Measurements from ENCODE around the gene CIROP.

Gene CIROP

GRCh38 chr14:23067847-23068788 is 36.7 kb downstream of the CIROP start:
- no peak for DNase-seq (ENCODE audit: extremely low read depth, insufficient read length)
- Histone ChIP-seq H3K27me3 (replicated peaks; ENCODE audit: control insufficient read depth, insufficient read depth, low read length) (no peaks in the 10 kb centered on the region), H3K4me3 (replicated peaks; ENCODE audit: low read depth, low read length) (no peak overlapping the region), H3K36me3 (ENCODE audit: control insufficient read depth, insufficient read depth, low read length) (peaks cover 34% of the 10 kb centered on the region)
- no peak for TF ChIP-seq CTCF (IDR thresholded peaks at IDR 0.05; ENCODE audit: insufficient read depth, low read length, poor library complexity, severe bottlenecking)

GRCh38 chr14:23066855-23067744 is 37.7 kb downstream of the CIROP start:
- Histone ChIP-seq H3K36me3 (ENCODE audit: control insufficient read depth, insufficient read depth, low read length) (peaks cover 38% of the 10 kb centered on the region), H3K27me3 (replicated peaks; ENCODE audit: control insufficient read depth, insufficient read depth, low read length) (no peaks in the 10 kb centered on the region), H3K4me3 (replicated peaks; ENCODE audit: low read depth, low read length) (no peak overlapping the region)
- DNase-seq (ENCODE audit: extremely low read depth, insufficient read length): no peak
- TF ChIP-seq CTCF (IDR thresholded peaks at IDR 0.05; ENCODE audit: insufficient read depth, low read length, poor library complexity, severe bottlenecking): no peak

GRCh38 chr14:23066368-23066767 is 38.4 kb downstream of the CIROP start:
- no peak for TF ChIP-seq CTCF (IDR thresholded peaks at IDR 0.05; ENCODE audit: insufficient read depth, low read length, poor library complexity, severe bottlenecking)
- peaks cover 39% of the 10 kb centered on the region for H3K36me3 ChIP-seq (ENCODE audit: control insufficient read depth, insufficient read depth, low read length)

GRCh38 chr14:23063601-23064000 is 41.2 kb downstream of the CIROP start:
- no peaks in the 10 kb centered on the region for H3K27me3 ChIP-seq (replicated peaks; ENCODE audit: control insufficient read depth, insufficient read depth, low read length)
- no peak overlapping the region for H3K4me3 ChIP-seq (replicated peaks; ENCODE audit: low read depth, low read length)
- no peak for TF ChIP-seq CTCF (IDR thresholded peaks at IDR 0.05; ENCODE audit: insufficient read depth, low read length, poor library complexity, severe bottlenecking)
- H3K36me3 ChIP-seq (ENCODE audit: control insufficient read depth, insufficient read depth, low read length): peaks cover 47% of the 10 kb centered on the region
- no peak for DNase-seq (ENCODE audit: extremely low read depth, insufficient read length)

More at GRCh38 chr14:23066368-23066767, 38.4 kb downstream of the CIROP start:
- DNase-seq (ENCODE audit: extremely low read depth, insufficient read length): no peak
- Histone ChIP-seq H3K27me3 (replicated peaks; ENCODE audit: control insufficient read depth, insufficient read depth, low read length) (no peaks in the 10 kb centered on the region), H3K4me3 (replicated peaks; ENCODE audit: low read depth, low read length) (no peak overlapping the region)

- no peak for TF ChIP-seq CTCF (IDR thresholded peaks at IDR 0.05; ENCODE audit: insufficient read depth, low read length, poor library complexity, severe bottlenecking)
- H3K4me3 ChIP-seq (replicated peaks; ENCODE audit: low read depth, low read length): no peak overlapping the region
- H3K27me3 ChIP-seq (replicated peaks; ENCODE audit: control insufficient read depth, insufficient read depth, low read length): no peaks in the 10 kb centered on the region
- H3K36me3 ChIP-seq (ENCODE audit: control insufficient read depth, insufficient read depth, low read length): peaks cover 37% of the 10 kb centered on the region
- no peak for DNase-seq (ENCODE audit: extremely low read depth, insufficient read length)
Measured at GRCh38 chr14:23062002-23062401, 42.8 kb downstream of the CIROP start.

All from GM06990 (cell line).